Ectodermal cell (in vitro differentiated cells): Measurements from ENCODE around the gene C10orf71.

Source experiments
- H3K27ac ChIP-seq: 2 replicates; pipeline ENCODE4 v1.7.0; 2013; ENCODE audit warnings: mild to moderate bottlenecking, low read depth, low read length; ENCODE audit not compliant: insufficient read depth, poor library complexity, severe bottlenecking
- H3K27me3 ChIP-seq: 2 replicates; pipeline ENCODE4 v1.7.0; 2013; ENCODE audit warnings: mild to moderate bottlenecking, low read length; ENCODE audit not compliant: insufficient read depth, control insufficient read depth, poor library complexity, severe bottlenecking
- H3K36me3 ChIP-seq: one replicate; pipeline ENCODE4 v1.7.0; 2013; ENCODE audit warnings: low read length; ENCODE audit not compliant: control insufficient read depth, insufficient read depth
- H3K4me1 ChIP-seq: one replicate; pipeline ENCODE4 v1.7.0; 2013; ENCODE audit warnings: low read length; ENCODE audit not compliant: control insufficient read depth, insufficient read depth
- H3K4me3 ChIP-seq: 2 replicates; pipeline ENCODE4 v1.7.0; 2013; ENCODE audit warnings: low read depth, low read length, control low read depth; ENCODE audit not compliant: insufficient read depth
- H3K9me3 ChIP-seq: 2 replicates; pipeline ENCODE4 v1.7.0; 2013; ENCODE audit warnings: mild to moderate bottlenecking, low read length, moderate library complexity; ENCODE audit not compliant: control insufficient read depth
- WGBS, 2 experiments: methylation state at CpG; one replicate each; pipeline ENCODE4 v1.1.7; 2013; ENCODE audit warnings: missing lambda C conversion rate in 2 of 2; 5-methylcytosine and 5-hydroxymethylcytosine counted together

The C10orf71 gene

GRCh38 chr10:49356944-49357343 is 58.0 kb downstream of the C10orf71 start:
- H3K9me3 ChIP-seq, result no peaks in the 10 kb centered on the region
- 100% methylated on average over 1 of the region's 1 CpG for WGBS, 2 experiments
- no peaks in the 10 kb centered on the region for H3K4me1 ChIP-seq
- H3K27ac ChIP-seq, result no peak overlapping the region
- no peak overlapping the region for H3K4me3 ChIP-seq
- no peaks in the 10 kb centered on the region for H3K36me3 ChIP-seq
- no peaks in the 10 kb centered on the region for H3K27me3 ChIP-seq

- H3K9me3 ChIP-seq, result no peaks in the 10 kb centered on the region
- H3K27me3 ChIP-seq, result no peaks in the 10 kb centered on the region
- H3K4me3 ChIP-seq, result no peak overlapping the region
- no peaks in the 10 kb centered on the region for H3K4me1 ChIP-seq
- no peak overlapping the region for H3K27ac ChIP-seq
- H3K36me3 ChIP-seq, result no peaks in the 10 kb centered on the region
- 88% methylated on average over 1 to 2 of the region's 2 CpGs for WGBS, 2 experiments
These were observed 58.9 kb downstream of the C10orf71 start for GRCh38 chr10:49357910-49358309.

GRCh38 chr10:49359349-49360270 is 60.6 kb downstream of the C10orf71 start:
- Histone ChIP-seq H3K9me3 (no peaks in the 10 kb centered on the region), H3K27ac (peak overlapping the region; percentile 13), H3K27me3 (no peaks in the 10 kb centered on the region), H3K4me1 (no peaks in the 10 kb centered on the region), H3K36me3 (no peaks in the 10 kb centered on the region), H3K4me3 (no peak overlapping the region)
- WGBS, 2 experiments, result 72 to 76% methylated on average over 11 to 12 of the region's 13 CpGs

GRCh38 chr10:49360271-49361177 is 61.6 kb downstream of the C10orf71 start:
- H3K36me3 ChIP-seq, result no peaks in the 10 kb centered on the region
- 81 to 83% methylated on average over 15 of the region's 15 CpGs for WGBS, 2 experiments
- peak overlapping the region; percentile 13 for H3K27ac ChIP-seq
- H3K9me3 ChIP-seq, result no peaks in the 10 kb centered on the region
- H3K4me1 ChIP-seq, result no peaks in the 10 kb centered on the region
- no peaks in the 10 kb centered on the region for H3K27me3 ChIP-seq
- no peak overlapping the region for H3K4me3 ChIP-seq

- H3K36me3 ChIP-seq, result no peaks in the 10 kb centered on the region
- 92 to 94% methylated on average over 8 of the region's 8 CpGs for WGBS, 2 experiments
These were observed 62.2 kb downstream of the C10orf71 start for GRCh38 chr10:49361178-49361554.

GRCh38 chr10:49361735-49362568 is 63.0 kb downstream of the C10orf71 start:
- Histone ChIP-seq H3K27me3 (no peaks in the 10 kb centered on the region), H3K4me3 (no peak overlapping the region)
- 80 to 82% methylated on average over 11 of the region's 11 CpGs for WGBS, 2 experiments

More at GRCh38 chr10:49361178-49361554, 62.2 kb downstream of the C10orf71 start:
- Histone ChIP-seq H3K27me3 (no peaks in the 10 kb centered on the region), H3K9me3 (no peaks in the 10 kb centered on the region), H3K27ac (no peak overlapping the region), H3K4me3 (no peak overlapping the region), H3K4me1 (no peaks in the 10 kb centered on the region)

GRCh38 chr10:49362596-49363260 is 63.8 kb downstream of the C10orf71 start:
- H3K4me1 ChIP-seq, result no peaks in the 10 kb centered on the region
- no peak overlapping the region for H3K27ac ChIP-seq
- H3K27me3 ChIP-seq, result no peaks in the 10 kb centered on the region
- H3K9me3 ChIP-seq, result no peaks in the 10 kb centered on the region
- H3K36me3 ChIP-seq, result no peaks in the 10 kb centered on the region
- 93 to 94% methylated on average over 10 of the region's 10 CpGs for WGBS, 2 experiments
- no peak overlapping the region for H3K4me3 ChIP-seq

More at GRCh38 chr10:49361735-49362568, 63.0 kb downstream of the C10orf71 start:
- Histone ChIP-seq H3K27ac (no peak overlapping the region), H3K36me3 (no peaks in the 10 kb centered on the region), H3K4me1 (no peaks in the 10 kb centered on the region), H3K9me3 (no peaks in the 10 kb centered on the region)

GRCh38 chr10:49363309-49364031 is 64.5 kb downstream of the C10orf71 start:
- 89 to 91% methylated on average over 7 of the region's 8 CpGs for WGBS, 2 experiments
- Histone ChIP-seq H3K36me3 (no peaks in the 10 kb centered on the region), H3K9me3 (no peaks in the 10 kb centered on the region), H3K4me1 (no peaks in the 10 kb centered on the region), H3K27ac (no peak overlapping the region), H3K27me3 (no peaks in the 10 kb centered on the region), H3K4me3 (no peak overlapping the region)

- Histone ChIP-seq H3K9me3 (no peaks in the 10 kb centered on the region), H3K4me3 (no peak overlapping the region), H3K36me3 (no peaks in the 10 kb centered on the region), H3K27me3 (no peaks in the 10 kb centered on the region), H3K27ac (no peak overlapping the region), H3K4me1 (no peaks in the 10 kb centered on the region)
- 87 to 89% methylated on average over 3 to 4 of the region's 5 CpGs for WGBS, 2 experiments
These were observed 65.1 kb downstream of the C10orf71 start for GRCh38 chr10:49364051-49364450.
